ENCODE results near the gene ECE1. TPM values are rescaled to one million over a fixed set of nuclear protein-coding genes. Genes with fewer than 3 reads are reported as not detected.

ECE1 gene
- total and polyA plus RNA-seq, 2 of the 13 experiments (the other 11 are each of a cell fraction or from before 2014, with no cell fraction given): 13.5 to 21.2 TPM

DNA sequence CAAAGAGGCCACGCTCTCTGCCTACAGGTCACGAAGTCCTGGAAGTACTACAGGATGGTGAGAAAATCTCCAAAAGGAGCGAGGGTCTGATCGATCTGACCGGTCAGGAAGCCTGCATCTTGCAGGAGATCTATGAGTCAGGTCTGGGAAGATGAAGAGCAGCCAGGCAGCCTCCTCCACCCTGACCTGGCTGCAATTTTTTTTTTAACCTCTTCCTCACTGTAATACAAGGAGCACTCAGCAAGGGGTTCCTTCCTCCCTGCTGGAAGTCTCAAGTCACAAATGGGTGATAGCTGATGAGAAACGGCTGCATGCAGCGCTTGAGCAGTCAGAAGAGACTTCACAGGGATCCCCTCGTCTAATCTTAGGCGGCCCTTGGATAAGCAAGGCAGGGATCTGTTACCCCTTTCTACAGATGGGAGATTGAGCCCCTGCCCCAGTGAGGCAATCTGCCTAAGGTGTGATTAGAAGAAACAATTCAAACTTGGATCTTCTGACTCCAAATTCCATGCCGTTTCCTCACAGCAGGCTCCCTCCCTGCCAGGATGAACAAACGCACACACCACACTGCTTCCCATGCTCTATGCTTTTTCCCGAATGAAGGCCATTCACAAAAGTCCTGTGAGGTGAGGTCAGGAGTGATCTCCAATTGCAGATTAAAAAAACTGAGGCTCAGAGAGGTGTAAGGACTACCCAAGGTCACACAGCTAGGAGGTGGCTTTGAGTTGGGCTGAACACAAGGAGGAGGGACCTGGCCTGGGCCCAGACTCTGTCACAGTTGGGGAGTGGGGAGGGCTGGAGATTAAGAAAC, 48.3 kb downstream of the ECE1 start:
- POLR2A ChIA-PET: no interaction called here
- H3K36me3 ChIP-seq (replicated peaks in 1 of 2; ENCODE audit: control insufficient read depth in 1 of 2, insufficient read depth in 2 of 2, low read length in 2 of 2): peaks cover 5 to 18% of the 10 kb centered on the region in 2 experiments; a peak in 4 of 5 replicates
- no peaks in the 10 kb centered on the region for H3K9me3 ChIP-seq (ENCODE audit: low read length)
- WGBS (ENCODE audit: low lambda C conversion rate): 98% methylated on average over 12 of the region's 12 CpGs
- no peaks in the 10 kb centered on the region for H3K79me2 ChIP-seq (ENCODE audit: insufficient read depth, low read length)
- H4K20me1 ChIP-seq (ENCODE audit: insufficient read depth, low read length): no peaks in the 10 kb centered on the region
- H3K4me1 ChIP-seq (ENCODE audit: insufficient read depth, low read length): peaks cover 3% of the 10 kb centered on the region; the same call in 1 of the 2 replicates
- no peaks in the 10 kb centered on the region for H3K27me3 ChIP-seq (ENCODE audit: control insufficient read depth in 1 of 2, insufficient read depth in 2 of 2, low read length in 2 of 2)
- no peak overlapping the region for H3K27ac ChIP-seq (ENCODE audit: extremely low read length, insufficient read depth, low read length)
- ATAC-seq (no peak), DNase-seq (ENCODE audit: low spot score) (no peak), FAIRE-seq (no peak)
- no peak overlapping the region for H2AFZ ChIP-seq (ENCODE audit: low read length)
- intact Hi-C loops (cut with micrococcal nuclease; ENCODE audit: unreplicated experiment) (no loop called here), in situ Hi-C loops (cut with HindIII; ENCODE audit: extremely low pct_ligation_motif_present, low pct_unique_long_range_greater_than_20kb) (loop anchor here (25.0 kb wide), 1 partner anchor 245 kb away; no protein-coding TSS in a partner anchor)
- CTCF ChIA-PET (ENCODE audit: low intra/inter-chr PET ratio, low total read pairs): no interaction called here
- H3K4me3 ChIP-seq (replicated peaks in 1 of 3; ENCODE audit: insufficient read depth in 1 of 3, low read depth in 2 of 3, low read length in 3 of 3): no peak overlapping the region
- BruUV-seq (replicated peaks): no TSS peak
- no peak for TF ChIP-seq NFKB2 (CRISPR knock-in tag; IDR thresholded peaks at IDR 0.05; ENCODE audit: borderline replicate concordance)
- TF ChIP-seq ZNF768 (CRISPR knock-in tag; IDR thresholded peaks at IDR 0.05): peak; percentile 47
- TF ChIP-seq CBX1 (IDR thresholded peaks at IDR 0.05; ENCODE audit: low read depth): no peak
- H3K9ac ChIP-seq (ENCODE audit: insufficient read depth, low read depth, low read length): no peak overlapping the region
- H3K4me2 ChIP-seq (ENCODE audit: low read depth, low read length): no peak overlapping the region

GRCh38 chr1:21240706-21241105, 49.6 kb downstream of the ECE1 start:
- Histone ChIP-seq H3K4me2 (ENCODE audit: low read depth, low read length) (no peak overlapping the region), H4K20me1 (ENCODE audit: insufficient read depth, low read length) (no peaks in the 10 kb centered on the region), H3K79me2 (ENCODE audit: insufficient read depth, low read length) (no peaks in the 10 kb centered on the region), H2AFZ (ENCODE audit: low read length) (no peak overlapping the region), H3K27ac (ENCODE audit: extremely low read length, insufficient read depth, low read length) (no peak overlapping the region), H3K9me3 (ENCODE audit: low read length) (no peaks in the 10 kb centered on the region), H3K27me3 (ENCODE audit: control insufficient read depth in 1 of 2, insufficient read depth in 2 of 2, low read length in 2 of 2) (no peaks in the 10 kb centered on the region), H3K4me3 (replicated peaks in 1 of 3; ENCODE audit: insufficient read depth in 1 of 3, low read depth in 2 of 3, low read length in 3 of 3) (no peak overlapping the region), H3K36me3 (replicated peaks in 1 of 2; ENCODE audit: control insufficient read depth in 1 of 2, insufficient read depth in 2 of 2, low read length in 2 of 2) (peaks cover 9 to 20% of the 10 kb centered on the region in 2 experiments; a peak in 4 of 5 replicates), H3K4me1 (ENCODE audit: insufficient read depth, low read length) (no peaks in the 10 kb centered on the region), H3K9ac (ENCODE audit: insufficient read depth, low read depth, low read length) (no peak overlapping the region)
- DNase-seq (ENCODE audit: low spot score) (no peak), ATAC-seq (no peak), FAIRE-seq (no peak)
- in situ Hi-C loops (cut with HindIII; ENCODE audit: extremely low pct_ligation_motif_present, low pct_unique_long_range_greater_than_20kb): loop anchor here (25.0 kb wide), 1 partner anchor 247 kb away; no protein-coding TSS in a partner anchor
- TF ChIP-seq ZNF180 (CRISPR knock-in tag; IDR thresholded peaks at IDR 0.05; ENCODE audit: borderline replicate concordance, low read depth) (no peak), ZNF773 (CRISPR knock-in tag; IDR thresholded peaks at IDR 0.05; ENCODE audit: borderline replicate concordance) (no peak), TFDP2 (CRISPR knock-in tag; IDR thresholded peaks at IDR 0.05) (no peak)
- TF ChIP-seq, protein P1, sequence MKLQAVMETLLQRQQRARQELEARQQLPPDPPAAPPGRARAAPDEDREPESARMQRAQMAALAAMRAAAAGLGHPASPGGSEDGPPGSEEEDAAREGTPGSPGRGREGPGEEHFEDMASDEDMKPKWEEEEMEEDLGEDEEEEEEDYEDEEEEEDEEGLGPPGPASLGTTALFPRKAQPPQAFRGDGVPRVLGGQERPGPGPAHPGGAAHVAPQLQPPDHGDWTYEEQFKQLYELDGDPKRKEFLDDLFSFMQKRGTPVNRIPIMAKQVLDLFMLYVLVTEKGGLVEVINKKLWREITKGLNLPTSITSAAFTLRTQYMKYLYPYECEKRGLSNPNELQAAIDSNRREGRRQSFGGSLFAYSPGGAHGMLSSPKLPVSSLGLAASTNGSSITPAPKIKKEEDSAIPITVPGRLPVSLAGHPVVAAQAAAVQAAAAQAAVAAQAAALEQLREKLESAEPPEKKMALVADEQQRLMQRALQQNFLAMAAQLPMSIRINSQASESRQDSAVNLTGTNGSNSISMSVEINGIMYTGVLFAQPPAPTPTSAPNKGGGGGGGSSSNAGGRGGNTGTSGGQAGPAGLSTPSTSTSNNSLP (IDR thresholded peaks at IDR 0.05; ENCODE audit: low read depth, low read length): no peak
- 95% methylated on average over 10 of the region's 10 CpGs for WGBS (ENCODE audit: low lambda C conversion rate)
- POLR2A ChIA-PET: no interaction called here
- CTCF ChIA-PET (ENCODE audit: low intra/inter-chr PET ratio, low total read pairs): no interaction called here
- intact Hi-C loops (cut with micrococcal nuclease; ENCODE audit: unreplicated experiment): no loop called here
- no TSS peak for BruUV-seq (replicated peaks)

All from HepG2 (cell line).